Amygdala (tissue), 56 donors: Measurements from ENCODE around the gene C3orf18.
A peak's percentile ranks its signal among the peaks of the same experiment; 100 is the strongest.

ENCODE experiments used
- DNase-seq, 56 donors: peaks; one replicate each; lab custom pipeline; 2025; lab: John Stamatoyannopoulos, UW

The C3orf18 gene

GRCh38 chr3:50604110-50604621 is 36.6 kb upstream of the C3orf18 start:
- no peak for DNase-seq

- DNase-seq = no peak
Measured at GRCh38 chr3:50603261-50604109, 35.9 kb upstream of the C3orf18 start.

GRCh38 chr3:50602595-50603191 is 35.1 kb upstream of the C3orf18 start:
- no peak for DNase-seq

- DNase-seq = peak in 52 of 56 donors; percentile 9 to 84 (median 68)
Measured at GRCh38 chr3:50600841-50601591, 33.5 kb upstream of the C3orf18 start.

- no peak for DNase-seq
Measured at GRCh38 chr3:50600141-50600753, 32.7 kb upstream of the C3orf18 start.

- no peak for DNase-seq
Measured at GRCh38 chr3:50599716-50600118, 32.2 kb upstream of the C3orf18 start.

GRCh38 chr3:50599115-50599715 is 31.7 kb upstream of the C3orf18 start:
- DNase-seq = no peak

- no peak for DNase-seq
Measured at GRCh38 chr3:50594253-50594785, 26.8 kb upstream of the C3orf18 start.

GRCh38 chr3:50592568-50592967 is 25.0 kb upstream of the C3orf18 start:
- DNase-seq = no peak

GRCh38 chr3:50591196-50591741 is 23.7 kb upstream of the C3orf18 start:
- no peak for DNase-seq

GRCh38 chr3:50588759-50589433 is 21.3 kb upstream of the C3orf18 start:
- no peak for DNase-seq

- no peak for DNase-seq
Measured at GRCh38 chr3:50587806-50588758, 20.5 kb upstream of the C3orf18 start.

GRCh38 chr3:50587373-50587772 is 19.8 kb upstream of the C3orf18 start:
- DNase-seq = no peak

- DNase-seq = no peak
Measured at GRCh38 chr3:50586763-50587070, 19.2 kb upstream of the C3orf18 start.

- DNase-seq = no peak
Measured at GRCh38 chr3:50585919-50586762, 18.6 kb upstream of the C3orf18 start.

GRCh38 chr3:50584391-50584790 is 16.8 kb upstream of the C3orf18 start:
- no peak for DNase-seq

GRCh38 chr3:50583897-50584296 is 16.4 kb upstream of the C3orf18 start:
- DNase-seq = no peak
